HEK293T (cell line): ENCODE results near the gene RBKS.

ENCODE experiments used
- CTBP1 ChIP-seq: fragments of 450-650 bp; IDR thresholded peaks from 2 replicates; pipeline ENCODE4 v1.6.1; 2016; ENCODE audit warnings: borderline replicate concordance
- FOXA1 ChIP-seq: fragments of 450-650 bp; IDR thresholded peaks from 2 replicates; pipeline ENCODE4 v1.6.1; 2016; ENCODE audit warnings: mild to moderate bottlenecking
- FOXK2 ChIP-seq: fragments of 450-650 bp; IDR thresholded peaks from 2 replicates; pipeline ENCODE4 v1.6.1; 2016; ENCODE audit warnings: mild to moderate bottlenecking
- FOXM1 ChIP-seq: fragments of 450-650 bp; IDR thresholded peaks from 2 replicates; pipeline ENCODE4 v1.6.1; 2017; ENCODE audit warnings: mild to moderate bottlenecking, borderline replicate concordance
- ZNF384 ChIP-seq: fragments of 450-650 bp; IDR thresholded peaks from 2 replicates; pipeline ENCODE4 v1.6.1; 2016

- no peak for TF ChIP-seq CTBP1
- no peak for TF ChIP-seq ZNF384
- TF ChIP-seq FOXK2 = no peak
- no peak for TF ChIP-seq FOXA1
- TF ChIP-seq FOXM1 = no peak
Observed at GRCh38 chr2:27756544-27757498, 133.4 kb downstream of the RBKS start.
